Endothelial cell of umbilical vein (primary cell): ENCODE measurements around the gene CTSH.

ENCODE experiments used
- CTCF ChIP-seq, 2 donors: IDR thresholded peaks; 1 replicate in 1 of 2; 2 replicates in 1 of 2; pipeline ENCODE4 v1.5.1; 2011; ENCODE audit warnings: low read length in 2 of 2, mild to moderate bottlenecking in 2 of 2, moderate library complexity in 2 of 2, control low read depth in 1 of 2, inconsistent platforms in 1 of 2, low read depth in 1 of 2; ENCODE audit not compliant: insufficient read depth in 1 of 2; ENCODE audit errors: extremely low read depth in 1 of 2
- EZH2 ChIP-seq: IDR thresholded peaks from 2 replicates; pipeline ENCODE4 v1.6.1; 2012; ENCODE audit warnings: borderline replicate concordance, low read depth, mild to moderate bottlenecking, moderate library complexity, low read length, inconsistent platforms; ENCODE audit not compliant: severe bottlenecking
- FOS ChIP-seq: IDR thresholded peaks from 2 replicates; pipeline ENCODE4 v1.6.1; 2011; ENCODE audit warnings: mild to moderate bottlenecking, low read length, moderate library complexity, borderline replicate concordance; ENCODE audit not compliant: insufficient read depth
- GATA2 ChIP-seq: IDR thresholded peaks from 2 replicates; pipeline ENCODE4 v1.7.0; 2011; ENCODE audit warnings: low read depth, mild to moderate bottlenecking, moderate library complexity, mixed read lengths, low read length; ENCODE audit not compliant: insufficient read length, insufficient read depth
- JUN ChIP-seq: IDR thresholded peaks from 2 replicates; pipeline ENCODE4 v1.6.1; 2011; ENCODE audit warnings: borderline replicate concordance, low read depth; ENCODE audit not compliant: insufficient read length, insufficient read depth
- MYC ChIP-seq: IDR thresholded peaks from one replicate; pipeline ENCODE4 v1.6.1; 2011; ENCODE audit warnings: mild to moderate bottlenecking, low read depth, low read length
- POLR2A ChIP-seq: IDR thresholded peaks from 2 replicates; pipeline ENCODE4 v1.6.1; 2012; ENCODE audit warnings: low read depth, mild to moderate bottlenecking, control low read depth, low read length
- POLR2AphosphoS5 ChIP-seq: IDR thresholded peaks from 2 replicates; pipeline ENCODE4 v1.6.1; 2012; ENCODE audit warnings: low read depth, mild to moderate bottlenecking, control low read depth, low read length, moderate library complexity; ENCODE audit not compliant: insufficient read depth
- TF ChIP-seq, protein P1 (sequence below): IDR thresholded peaks from 2 replicates; pipeline ENCODE4 v1.6.1; 2011; ENCODE audit not compliant: insufficient read depth, insufficient read length

DNA sequence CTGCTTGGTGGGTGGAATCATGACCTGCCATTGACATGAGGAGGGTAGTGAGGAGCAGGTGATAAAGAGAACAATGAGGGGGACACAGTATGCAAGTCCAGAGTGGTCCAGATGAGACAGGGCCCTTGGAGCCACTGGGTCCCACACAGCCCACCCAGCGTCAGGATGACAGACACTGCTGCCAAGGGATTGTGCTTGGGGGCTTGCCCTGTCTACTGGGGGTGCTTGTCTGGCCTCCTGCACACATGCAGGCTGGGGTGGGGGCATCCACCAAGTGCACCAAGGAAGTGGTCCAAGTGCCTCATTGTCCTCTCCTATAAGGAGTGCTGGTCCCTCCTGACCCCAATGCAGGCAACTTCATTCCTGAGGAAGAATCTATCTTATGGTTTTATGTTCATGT, 39.2 kb upstream of the CTSH start:
- TF ChIP-seq GATA2 (no peak), POLR2AphosphoS5 (no peak), EZH2 (no peak), CTCF (IDR thresholded peaks at IDR 0.05; ENCODE audit: extremely low read depth in 1 of 2, insufficient read depth in 1 of 2, low read depth in 1 of 2, low read length in 2 of 2) (no peak), FOS (no peak), POLR2A (no peak), MYC (no peak), JUN (no peak)
- TF ChIP-seq, protein P1, sequence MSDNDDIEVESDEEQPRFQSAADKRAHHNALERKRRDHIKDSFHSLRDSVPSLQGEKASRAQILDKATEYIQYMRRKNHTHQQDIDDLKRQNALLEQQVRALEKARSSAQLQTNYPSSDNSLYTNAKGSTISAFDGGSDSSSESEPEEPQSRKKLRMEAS, result no peak
